ENCODE data around the gene MYO5A.
"Not testable (repeated sequence)": the region's sequence is repeated elsewhere in the genome, so short reads cannot be mapped to it uniquely, and the experiment has no call there.

MYO5A gene

GRCh38 chr15:52540374-52541012, 11.8 kb upstream of the MYO5A start:
- DNase-seq (ENCODE audit: low read depth), result no peak

DNA sequence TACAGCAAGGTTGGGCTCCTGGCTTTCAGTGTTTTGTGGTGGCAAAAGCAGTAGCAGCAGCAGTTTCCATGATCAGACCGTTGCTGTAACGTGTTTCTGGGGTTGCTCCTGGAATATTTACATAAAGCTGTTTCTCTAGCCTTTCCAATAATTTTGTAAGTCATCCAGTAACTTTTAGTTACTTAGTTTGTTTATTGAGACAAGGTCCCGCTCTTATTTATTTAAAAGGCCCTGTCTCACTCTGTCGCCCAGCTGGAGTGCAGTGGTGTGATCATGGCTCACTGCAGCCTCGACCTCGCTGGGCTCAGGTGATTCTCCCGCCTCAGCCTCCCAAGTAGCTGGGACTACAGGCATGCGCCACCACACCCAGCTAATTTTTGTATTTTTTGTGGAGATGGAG, 8.8 kb upstream of the MYO5A start:
- no peak for DNase-seq (ENCODE audit: low read depth)

- no peak for DNase-seq (ENCODE audit: low read depth)
Measured at GRCh38 chr15:52532427-52532826, 3.7 kb upstream of the MYO5A start.

DNA sequence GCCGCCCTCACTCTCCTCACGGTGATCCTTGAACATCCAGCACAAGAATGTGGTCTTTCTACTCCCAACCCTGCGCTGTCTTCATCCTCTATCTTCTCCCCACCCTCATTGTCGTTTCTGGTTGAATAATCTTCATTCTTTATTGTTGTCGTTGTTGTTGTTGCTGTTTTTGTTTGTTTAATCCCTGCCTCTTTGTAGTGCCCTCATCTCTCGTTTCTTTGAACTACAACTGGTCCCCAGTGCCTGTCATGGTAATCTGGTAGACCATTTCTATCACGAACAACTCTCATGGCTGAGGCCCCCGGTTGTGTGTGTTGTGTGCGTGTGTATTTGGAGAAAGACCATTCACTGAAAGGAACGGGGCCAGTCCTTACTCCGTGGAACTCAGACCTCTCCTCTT, 1.3 kb upstream of the MYO5A start:
- no peak for DNase-seq (ENCODE audit: low read depth)

- DNase-seq (ENCODE audit: low read depth), result no peak
Measured at GRCh38 chr15:52529341-52529924, 753 bp upstream of the MYO5A start.

GRCh38 chr15:52527911-52528563, 643 bp downstream of the MYO5A start:
- DNase-seq (ENCODE audit: low read depth), result no peak

DNA sequence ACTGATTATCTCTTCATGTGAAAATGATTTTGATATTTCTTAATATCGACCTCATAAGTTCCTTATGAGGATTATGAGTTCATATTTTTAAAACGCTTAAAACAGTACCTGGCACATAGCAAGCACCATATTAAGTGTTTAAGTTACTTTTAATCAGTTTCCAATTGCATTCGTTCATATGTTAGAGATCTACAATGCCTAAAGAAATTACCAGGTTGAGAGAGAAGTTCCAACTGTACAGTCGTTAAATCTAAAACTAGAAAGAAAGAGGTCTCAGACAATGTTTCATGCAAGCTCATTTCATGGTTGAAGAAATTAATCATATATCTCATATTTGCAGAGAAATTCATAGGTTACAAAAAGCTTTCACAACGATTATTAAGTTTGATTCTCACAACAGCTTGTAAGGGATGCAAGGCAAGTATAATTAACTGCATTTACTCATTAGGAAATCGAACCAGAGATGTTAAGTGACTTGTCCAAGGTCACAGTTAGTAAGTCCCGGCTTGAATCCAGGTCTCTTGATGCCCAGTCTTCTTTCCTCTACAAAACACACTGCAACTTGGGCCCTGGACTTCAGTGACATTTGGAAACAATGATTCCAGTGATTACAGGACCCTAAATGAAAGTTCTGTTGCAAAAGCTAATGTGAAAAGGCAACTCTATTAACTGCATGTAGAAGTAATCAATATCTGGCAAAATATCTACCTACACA, 1.3 kb downstream of the MYO5A start:
- no peak for DNase-seq (ENCODE audit: low read depth)

DNA sequence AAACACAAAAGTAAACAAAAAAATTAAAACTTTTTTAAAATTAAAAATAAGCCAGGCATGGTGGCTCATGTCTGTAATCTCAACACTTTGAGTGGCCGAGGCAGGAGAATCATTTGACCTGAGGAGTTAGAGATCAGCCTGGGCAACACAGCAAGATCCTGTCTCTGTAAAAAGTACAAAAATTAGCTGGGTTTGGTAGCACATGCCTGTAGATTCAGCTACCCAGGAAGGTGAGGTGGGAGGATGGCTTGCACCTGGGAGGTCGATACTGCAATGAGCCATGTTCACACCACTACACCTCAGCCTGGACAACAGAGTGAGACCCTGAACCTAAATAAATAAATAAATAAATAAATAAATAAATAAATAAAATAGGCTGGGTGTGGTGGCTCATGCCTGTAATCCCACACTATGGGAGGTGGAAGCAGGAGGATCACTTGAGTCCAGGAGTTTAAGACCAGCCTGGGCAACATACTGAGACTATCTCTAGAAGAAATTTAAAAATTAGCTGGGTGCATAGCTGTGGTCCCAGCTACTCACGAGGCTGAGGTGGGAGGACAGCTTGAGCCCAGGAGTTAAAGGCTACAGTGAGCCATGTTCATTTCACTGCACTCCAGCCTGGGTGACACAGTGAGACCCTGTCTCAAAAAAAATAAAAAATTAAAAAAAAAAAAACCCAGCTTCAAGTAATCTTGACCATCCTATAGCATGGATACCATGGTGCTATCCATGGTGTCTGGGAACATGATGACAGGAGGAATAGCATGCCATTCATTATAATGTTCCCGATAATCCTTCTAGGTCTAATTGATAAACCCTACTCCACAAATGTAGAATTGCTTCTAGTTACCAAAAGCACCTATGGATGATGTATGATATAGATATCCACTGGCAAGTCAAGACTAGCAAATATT, 4.2 kb downstream of the MYO5A start:
- no peak for DNase-seq (ENCODE audit: low read depth)

DNA sequence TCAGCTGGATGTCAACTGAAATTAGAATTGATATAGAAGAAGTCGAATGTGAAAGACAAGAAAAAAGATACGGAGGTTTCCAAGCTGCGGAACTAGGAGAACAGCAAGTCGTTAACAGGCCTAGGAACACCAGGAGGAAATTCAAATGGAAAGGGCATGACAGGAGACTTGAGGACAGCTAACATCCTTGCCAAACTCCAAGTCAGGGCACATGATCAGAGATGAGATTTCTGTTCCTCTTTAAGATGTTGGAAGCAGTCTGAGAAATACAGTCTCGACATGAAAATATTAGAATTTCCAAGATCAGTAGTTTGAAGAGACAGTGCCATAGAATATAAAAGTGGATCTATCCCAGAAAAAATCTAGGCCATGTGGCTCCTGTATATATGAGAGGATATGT, 5.0 kb downstream of the MYO5A start:
- DNase-seq (ENCODE audit: low read depth), result no peak

- DNase-seq (ENCODE audit: low read depth), result peak; percentile 74
Measured at GRCh38 chr15:52523192-52523591, 5.5 kb downstream of the MYO5A start.

DNA sequence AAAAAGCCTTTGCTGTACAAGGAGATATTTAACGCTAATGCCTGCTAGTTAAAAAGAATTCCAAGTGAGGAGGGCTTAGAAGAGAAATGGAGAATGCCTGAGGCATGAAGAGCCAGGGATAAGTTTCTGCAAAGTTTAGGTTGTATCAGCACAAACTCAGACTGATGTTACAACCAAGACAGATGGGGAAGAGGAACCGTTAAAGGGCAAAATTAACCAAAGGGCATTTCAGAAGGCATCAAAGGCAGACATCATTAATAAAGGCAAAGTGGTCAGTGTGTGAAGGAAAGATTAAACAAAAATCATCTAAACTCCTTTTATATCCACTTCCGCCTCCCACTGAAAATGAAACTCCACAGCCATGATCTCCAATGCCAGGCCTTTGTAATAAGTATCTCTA, 7.0 kb downstream of the MYO5A start:
- DNase-seq (ENCODE audit: low read depth), result no peak

DNA sequence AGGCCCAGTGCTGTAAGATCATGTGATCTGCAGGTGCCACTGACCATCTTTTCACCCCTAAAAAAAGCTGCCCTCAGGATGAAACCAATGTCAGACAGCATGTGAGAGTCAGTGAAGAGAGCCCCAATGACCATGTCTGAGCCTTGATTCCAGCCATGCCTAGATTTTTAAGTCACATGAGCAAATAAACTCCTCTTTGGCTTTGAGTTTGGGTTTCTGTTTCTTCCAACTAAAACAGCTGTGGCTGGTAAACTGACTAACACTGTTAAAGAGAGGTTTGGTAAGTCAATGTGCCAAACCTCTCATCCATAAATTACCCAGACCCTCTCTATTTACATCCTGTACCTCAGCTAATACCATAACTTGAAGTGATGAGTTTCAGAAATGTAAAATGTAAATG, 8.3 kb downstream of the MYO5A start:
- DNase-seq (ENCODE audit: low read depth), result no peak

DNA sequence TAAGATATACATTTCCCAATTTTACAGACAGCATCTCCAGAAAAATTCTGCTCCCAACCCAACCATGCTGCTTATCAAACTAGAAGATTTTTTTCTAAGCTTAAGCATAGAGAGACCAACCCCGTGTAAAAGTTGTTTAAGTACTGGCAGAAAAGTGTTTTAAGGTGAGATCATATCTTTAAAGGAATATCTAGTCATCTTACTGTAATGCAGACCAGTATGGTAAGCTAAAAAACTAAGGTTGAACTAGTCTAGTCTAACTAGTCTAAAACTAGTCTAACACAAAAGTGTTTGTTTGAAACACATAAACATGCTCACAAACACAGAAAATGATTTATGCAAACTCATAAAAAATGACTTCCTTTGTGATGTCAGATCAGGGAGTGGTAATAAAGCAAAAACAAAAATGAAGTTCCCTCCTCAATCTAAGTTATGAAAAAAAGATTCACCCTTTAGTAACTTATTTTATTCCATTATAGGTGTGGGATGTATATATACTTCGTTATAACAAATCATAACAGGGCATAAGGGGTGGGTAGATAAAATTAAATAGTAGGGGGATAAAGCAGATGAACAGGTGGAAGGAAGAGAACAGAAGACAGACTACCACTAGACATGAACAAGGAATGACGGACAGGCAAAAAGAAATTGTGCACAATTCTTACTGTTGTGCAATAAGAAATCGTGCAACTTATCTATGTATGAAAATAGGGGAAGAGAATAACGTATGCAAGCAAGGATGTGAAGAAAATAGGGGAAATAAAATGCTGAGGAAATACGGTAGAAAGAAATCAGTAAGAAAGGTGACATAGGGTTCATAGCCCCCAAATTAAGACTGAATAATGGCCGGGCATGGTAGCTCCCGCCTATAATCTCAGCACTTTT, 10.0 kb downstream of the MYO5A start:
- no peak for DNase-seq (ENCODE audit: low read depth)

- DNase-seq (ENCODE audit: low read depth), result no peak
Measured at GRCh38 chr15:52517014-52517413, 11.7 kb downstream of the MYO5A start.

DNA sequence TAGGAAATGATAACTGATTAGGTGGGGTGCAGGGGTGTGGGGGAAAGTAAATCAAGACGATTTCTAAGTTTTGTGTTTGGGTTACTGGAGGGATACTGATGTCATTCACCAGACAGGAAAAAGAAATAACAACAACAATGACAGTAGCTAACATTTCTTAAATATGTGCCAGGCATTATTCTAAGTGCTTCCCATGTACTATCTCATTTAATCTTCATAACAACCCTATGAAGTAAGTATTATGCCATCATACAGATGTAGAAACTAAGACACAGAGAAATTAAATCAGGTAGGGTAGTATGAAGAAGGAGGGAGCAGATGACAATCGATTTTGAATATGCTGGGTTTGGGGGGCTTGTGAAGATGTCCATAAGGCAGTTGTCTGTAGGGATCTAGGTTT, 13.3 kb downstream of the MYO5A start:
- DNase-seq (ENCODE audit: low read depth), result no peak

DNA sequence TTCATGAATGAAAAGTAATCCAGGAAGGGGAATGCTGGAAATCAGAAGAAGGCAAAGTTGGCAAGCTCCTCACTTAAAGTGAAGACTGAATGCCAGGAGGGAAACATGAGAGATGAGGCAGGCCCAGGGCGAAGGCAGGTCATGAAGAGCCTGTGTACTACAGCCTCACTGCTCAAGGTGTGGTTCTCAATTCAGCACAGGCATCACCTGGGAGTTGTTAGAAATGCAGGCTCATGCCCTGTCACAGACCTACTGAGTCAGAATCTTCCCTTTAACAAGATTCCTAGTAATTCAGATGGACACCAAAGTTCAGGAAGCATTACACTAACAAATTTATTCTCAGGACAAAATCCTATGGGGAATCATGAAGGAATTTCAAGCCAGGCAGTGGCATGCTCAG, 14.2 kb downstream of the MYO5A start:
- no peak for DNase-seq (ENCODE audit: low read depth)

GRCh38 chr15:52512869-52513268, 15.8 kb downstream of the MYO5A start:
- not testable (repeated sequence) for DNase-seq (ENCODE audit: low read depth)

DNA sequence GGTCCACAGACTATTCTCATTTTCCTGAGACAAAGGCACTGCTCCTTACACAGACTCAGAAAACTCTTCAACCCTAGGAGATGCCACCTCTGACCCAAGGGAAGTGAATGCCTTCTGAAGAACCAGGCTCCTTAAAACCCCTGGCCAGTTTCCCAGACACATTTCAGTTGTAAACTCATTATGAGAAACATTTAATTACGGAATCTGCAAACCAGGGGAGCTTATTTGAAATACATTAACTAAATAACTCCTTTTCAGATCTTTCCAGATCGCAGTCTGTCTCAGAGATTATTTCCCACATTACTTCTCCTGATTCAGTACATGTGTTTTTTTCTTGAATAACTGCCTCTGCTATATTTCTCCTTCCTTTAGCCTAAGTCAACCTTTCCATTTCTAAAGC, 17.6 kb downstream of the MYO5A start:
- DNase-seq (ENCODE audit: low read depth), result no peak

- DNase-seq (ENCODE audit: low read depth), result no peak
Measured at GRCh38 chr15:52509500-52510245, 19.0 kb downstream of the MYO5A start.

DNA sequence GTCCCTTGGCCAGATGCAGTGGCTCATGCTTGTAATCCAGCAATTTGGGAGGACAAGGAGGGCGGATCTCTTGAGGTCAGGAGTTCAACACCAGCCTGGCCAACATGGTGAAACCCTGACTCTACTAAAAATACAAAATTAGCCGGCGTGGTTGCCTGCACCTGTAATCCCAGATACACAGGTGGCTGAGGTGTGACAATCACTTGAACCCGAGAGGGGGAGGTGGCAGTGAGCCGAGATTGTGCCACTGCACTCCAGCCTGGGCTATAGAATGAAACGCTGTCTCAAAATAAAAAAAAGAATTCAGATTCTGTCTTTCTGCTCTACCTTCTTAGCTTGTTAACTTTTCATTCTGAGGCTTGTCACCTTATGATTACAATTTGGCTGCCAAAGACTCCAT, 22.1 kb downstream of the MYO5A start:
- DNase-seq (ENCODE audit: low read depth), result no peak
